Smooth muscle cell (in vitro differentiated cells): Measurements from ENCODE around the gene NUP93. TPM values are rescaled to one million over a fixed set of nuclear protein-coding genes. Genes with fewer than 3 reads are reported as not detected.

Source experiments
- DNase-seq: peaks from one replicate; lab custom pipeline; 2025; ENCODE audit not compliant: unreplicated experiment; lab: John Stamatoyannopoulos, UW
- H2AFZ ChIP-seq: fragments of 200-600 bp; sonication (generic); 2 replicates; pipeline ENCODE4 v1.6.0; 2016; ENCODE audit warnings: antibody characterized with exemption, low read depth, mild to moderate bottlenecking
- H3F3A ChIP-seq: fragments of 200-600 bp; sonication (generic); 2 replicates; pipeline ENCODE4 v1.6.0; 2017; ENCODE audit warnings: antibody characterized with exemption, low read depth
- H3K27ac ChIP-seq: fragments of 200-600 bp; sonication (generic); 2 replicates; pipeline ENCODE4 v1.5.1; 2016; ENCODE audit warnings: low read depth, mild to moderate bottlenecking
- H3K27me3 ChIP-seq: fragments of 200-600 bp; sonication (generic); 2 replicates; pipeline ENCODE4 v1.6.1; 2016; ENCODE audit warnings: low read depth, mild to moderate bottlenecking
- H3K36me3 ChIP-seq: fragments of 200-600 bp; sonication (generic); 2 replicates; pipeline ENCODE4 v1.5.1; 2016; ENCODE audit warnings: low read depth
- H3K4me1 ChIP-seq: fragments of 200-600 bp; sonication (generic); 2 replicates; pipeline ENCODE4 v1.5.1; 2016; ENCODE audit warnings: low read depth
- H3K4me2 ChIP-seq: fragments of 200-600 bp; sonication (generic); 2 replicates; pipeline ENCODE4 v1.6.0; 2016; ENCODE audit warnings: mild to moderate bottlenecking
- H3K4me3 ChIP-seq: fragments of 200-600 bp; sonication (generic); 2 replicates; pipeline ENCODE4 v1.5.1; 2016; ENCODE audit warnings: mild to moderate bottlenecking
- H3K79me2 ChIP-seq: fragments of 200-600 bp; sonication (generic); 2 replicates; pipeline ENCODE4 v1.6.0; 2016; ENCODE audit warnings: low read depth, mild to moderate bottlenecking
- H3K9ac ChIP-seq: fragments of 200-600 bp; sonication (generic); 2 replicates; pipeline ENCODE4 v1.6.0; 2016; ENCODE audit warnings: low read depth
- H3K9me3 ChIP-seq: fragments of 200-600 bp; sonication (generic); replicated peaks from 2 replicates; pipeline ENCODE4 v1.5.1; 2016; ENCODE audit warnings: low read depth
- H4K20me1 ChIP-seq: fragments of 200-600 bp; sonication (generic); 2 replicates; pipeline ENCODE4 v1.6.0; 2016; ENCODE audit warnings: low read depth
- WGBS: methylation state at CpG from one replicate; pipeline ENCODE4 v1.1.7; 2016; ENCODE audit warnings: low lambda C conversion rate; 5-methylcytosine and 5-hydroxymethylcytosine counted together
- polyA plus RNA-seq: library from polyadenylated mRNA; unstranded; fragments of >200 nt; fragmentation: Nextera tagmentation; extraction: Ambion mirVana; gene quantifications from 2 replicates; pipeline ENCODE4 v1.2.1, GENCODE V29; 2016
- total RNA-seq: library from RNA; depleted of rRNA; stranded (reverse); fragments of >200 nt; gene quantifications from 2 replicates; pipeline ENCODE4 v1.2.3, GENCODE V29; 2014
- TF ChIP-seq, protein P1 (sequence below): fragments of 200-600 bp; sonication (generic); IDR thresholded peaks from 2 replicates; pipeline ENCODE4 v1.5.1; 2017; ENCODE audit warnings: borderline replicate concordance, mild to moderate bottlenecking, antibody characterized with exemption; ENCODE audit not compliant: insufficient read depth, poor library complexity, severe bottlenecking

Gene NUP93
- total and polyA plus RNA-seq, 2 experiments from 2014 or later = 45.6 to 55.8 TPM

DNA sequence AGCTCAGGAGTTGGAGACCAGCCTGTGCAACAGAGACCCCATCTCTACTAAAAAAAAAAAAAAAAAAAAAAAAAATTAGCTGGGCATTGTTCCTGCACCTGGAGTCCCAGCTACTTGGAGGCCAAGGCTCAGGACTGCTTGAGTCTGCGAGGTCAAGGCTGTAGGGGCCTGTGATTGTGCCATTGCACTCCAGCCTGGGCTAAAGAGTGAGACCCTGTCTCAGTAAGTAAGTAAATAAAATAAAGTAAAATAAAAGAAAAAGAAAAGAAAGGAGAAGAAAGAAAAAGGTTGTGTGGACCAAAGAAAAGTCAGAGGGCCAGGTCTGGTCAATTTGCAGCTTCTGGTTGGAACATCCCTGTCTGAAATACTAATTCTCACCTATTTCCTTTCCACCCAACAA, 29.3 kb upstream of the NUP93 start:
- TF ChIP-seq, protein P1, sequence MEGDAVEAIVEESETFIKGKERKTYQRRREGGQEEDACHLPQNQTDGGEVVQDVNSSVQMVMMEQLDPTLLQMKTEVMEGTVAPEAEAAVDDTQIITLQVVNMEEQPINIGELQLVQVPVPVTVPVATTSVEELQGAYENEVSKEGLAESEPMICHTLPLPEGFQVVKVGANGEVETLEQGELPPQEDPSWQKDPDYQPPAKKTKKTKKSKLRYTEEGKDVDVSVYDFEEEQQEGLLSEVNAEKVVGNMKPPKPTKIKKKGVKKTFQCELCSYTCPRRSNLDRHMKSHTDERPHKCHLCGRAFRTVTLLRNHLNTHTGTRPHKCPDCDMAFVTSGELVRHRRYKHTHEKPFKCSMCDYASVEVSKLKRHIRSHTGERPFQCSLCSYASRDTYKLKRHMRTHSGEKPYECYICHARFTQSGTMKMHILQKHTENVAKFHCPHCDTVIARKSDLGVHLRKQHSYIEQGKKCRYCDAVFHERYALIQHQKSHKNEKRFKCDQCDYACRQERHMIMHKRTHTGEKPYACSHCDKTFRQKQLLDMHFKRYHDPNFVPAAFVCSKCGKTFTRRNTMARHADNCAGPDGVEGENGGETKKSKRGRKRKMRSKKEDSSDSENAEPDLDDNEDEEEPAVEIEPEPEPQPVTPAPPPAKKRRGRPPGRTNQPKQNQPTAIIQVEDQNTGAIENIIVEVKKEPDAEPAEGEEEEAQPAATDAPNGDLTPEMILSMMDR = no peak
- H3K9me3 ChIP-seq = peaks cover 5% of the 10 kb centered on the region
- WGBS = 100% methylated on average over 1 of the region's 1 CpG

DNA sequence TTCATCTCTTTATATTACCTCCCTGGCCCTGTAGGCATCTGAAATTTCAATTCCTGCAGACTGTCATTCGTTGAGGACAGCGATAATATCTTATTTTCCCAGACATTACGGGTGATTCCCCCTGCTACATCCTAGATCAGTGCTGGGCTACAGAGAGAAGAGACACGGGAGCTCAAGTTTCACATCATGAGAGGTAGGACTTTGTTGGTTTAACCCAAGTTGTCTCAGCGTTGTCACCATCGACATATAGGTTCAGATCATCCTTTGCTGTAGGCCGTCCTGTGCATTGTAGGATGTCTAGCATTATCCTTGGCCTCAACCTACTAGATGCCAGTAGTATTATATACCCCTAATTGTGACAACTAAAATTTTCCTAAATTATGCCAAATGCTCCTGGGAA, 28.4 kb upstream of the NUP93 start:
- Histone ChIP-seq H3F3A (no peaks in the 10 kb centered on the region), H3K4me3 (no peak overlapping the region), H3K9me3 (peaks cover 5% of the 10 kb centered on the region), H3K4me2 (no peak overlapping the region), H3K9ac (no peak overlapping the region), H3K36me3 (no peaks in the 10 kb centered on the region), H3K4me1 (no peaks in the 10 kb centered on the region), H3K27me3 (no peaks in the 10 kb centered on the region), H3K79me2 (no peaks in the 10 kb centered on the region), H4K20me1 (no peaks in the 10 kb centered on the region), H2AFZ (peak overlapping the region; percentile 5), H3K27ac (no peak overlapping the region)
- WGBS = 85% methylated on average over 7 of the region's 7 CpGs
- DNase-seq = no peak
- TF ChIP-seq, protein P1 = no peak

More for the DNA sequence above, 29.3 kb upstream of the NUP93 start:
- Histone ChIP-seq H4K20me1 (no peaks in the 10 kb centered on the region), H3K9ac (no peak overlapping the region), H3K4me2 (no peak overlapping the region), H2AFZ (no peak overlapping the region), H3K27ac (no peak overlapping the region), H3K4me1 (no peaks in the 10 kb centered on the region), H3K79me2 (no peaks in the 10 kb centered on the region), H3F3A (no peaks in the 10 kb centered on the region), H3K4me3 (no peak overlapping the region), H3K27me3 (no peaks in the 10 kb centered on the region), H3K36me3 (no peaks in the 10 kb centered on the region)
- no peak for DNase-seq

DNA sequence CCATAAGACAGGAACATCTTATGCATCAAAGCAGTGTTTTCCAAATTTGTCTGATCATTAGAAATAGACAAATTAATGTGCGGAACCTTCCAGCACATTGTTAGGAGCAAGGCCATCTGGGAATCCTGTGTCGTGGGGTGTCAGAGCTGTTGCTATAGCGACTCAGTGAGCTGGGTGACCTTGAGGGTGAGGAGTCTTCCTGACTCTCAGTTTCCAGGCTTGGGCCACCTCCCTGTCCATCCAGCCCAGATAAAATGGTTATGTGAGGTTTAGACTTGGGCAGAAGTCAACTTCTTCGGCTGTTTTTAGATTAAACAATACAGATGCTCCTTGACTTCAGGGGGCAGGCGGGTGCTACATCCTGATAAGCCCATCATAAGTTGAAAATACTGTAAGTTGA, 27.1 kb upstream of the NUP93 start:
- H3K9ac ChIP-seq = no peak overlapping the region
- no peaks in the 10 kb centered on the region for H3K4me1 ChIP-seq
- no peak overlapping the region for H2AFZ ChIP-seq
- no peak overlapping the region for H3K27ac ChIP-seq
- H3K36me3 ChIP-seq = no peaks in the 10 kb centered on the region
- TF ChIP-seq, protein P1 = no peak
- H3K79me2 ChIP-seq = no peaks in the 10 kb centered on the region
- H3K4me2 ChIP-seq = no peak overlapping the region
- 98% methylated on average over 5 of the region's 5 CpGs for WGBS
- H3F3A ChIP-seq = no peaks in the 10 kb centered on the region
- no peaks in the 10 kb centered on the region for H3K9me3 ChIP-seq
- H4K20me1 ChIP-seq = no peaks in the 10 kb centered on the region
- DNase-seq = no peak
- no peak overlapping the region for H3K4me3 ChIP-seq
- no peaks in the 10 kb centered on the region for H3K27me3 ChIP-seq
